Sigmoid colon (tissue), 7 donors: ENCODE results near the gene SMYD3. TPM values are rescaled to one million over a fixed set of nuclear protein-coding genes. Genes with fewer than 3 reads are reported as not detected.

Experiments
- DNase-seq: peaks from one replicate; pipeline ENCODE4 v3.0.0-alpha.2; 2019
- H3K27ac ChIP-seq, 4 donors: fragments of 200-600 bp; sonication (generic); one replicate each; pipeline ENCODE4 v1.5.1; 2016 to 2019; ENCODE audit warnings: mild to moderate bottlenecking in 1 of 4
- H3K27me3 ChIP-seq, 3 donors: fragments of 200-600 bp; sonication (generic); one replicate each; pipeline ENCODE4 v1.5.1; 2019; ENCODE audit warnings: mild to moderate bottlenecking in 1 of 3
- H3K36me3 ChIP-seq, 4 donors: fragments of 200-600 bp; sonication (generic); one replicate each; pipeline ENCODE4 v1.5.1; 2016 to 2019
- H3K4me1 ChIP-seq, 4 donors: fragments of 200-600 bp; sonication (generic); one replicate each; pipeline ENCODE4 v1.5.1; 2017 to 2019
- H3K4me3 ChIP-seq, 4 donors: fragments of 200-600 bp; sonication (generic); one replicate each; pipeline ENCODE4 v1.5.1; 2017 to 2019; ENCODE audit warnings: mild to moderate bottlenecking in 2 of 4, moderate library complexity in 1 of 4
- H3K9me3 ChIP-seq, 4 donors: fragments of 200-600 bp in 3 of 4; sonication (generic) in 3 of 4; one replicate each; pipeline versions ENCODE4 v1.5.1 to v1.6.1; 2013 to 2019
- EP300 ChIP-seq, 4 donors: sonication (generic); formaldehyde crosslinking; IDR thresholded peaks; one replicate each; pipeline ENCODE4 v1.6.1; 2017; ENCODE audit warnings: antibody characterized with exemption in 4 of 4
- POLR2A ChIP-seq, 2 donors: fragments of 450-650 bp; IDR thresholded peaks; one replicate each; pipeline ENCODE4 v1.6.1; 2016; ENCODE audit warnings: antibody characterized with exemption in 2 of 2, mild to moderate bottlenecking in 2 of 2, moderate library complexity in 2 of 2
- POLR2AphosphoS5 ChIP-seq, 4 donors: sonication (generic); formaldehyde crosslinking; IDR thresholded peaks; one replicate each; pipeline ENCODE4 v1.6.1; 2017; ENCODE audit warnings: antibody characterized with exemption in 4 of 4
- WGBS, 2 donors: extraction: QIAGEN DNeasy Blood & Tissue Kit; methylation state at CpG; one replicate each; pipeline ENCODE4 v1.1.7; 2013; 5-methylcytosine and 5-hydroxymethylcytosine counted together
- intact Hi-C: fragments of 100-400 bp; cut with DNase I; formaldehyde crosslinking; loops from one replicate; pipeline ENCODE4 v1.15.1; 2023
- polyA plus RNA-seq, 3 donors: library from polyadenylated mRNA; stranded (reverse); fragments of 200-250 nt; gene quantifications; one replicate each; pipeline ENCODE4 v1.2.3, GENCODE V29; 2013
- total RNA-seq, 4 donors: library from RNA; depleted of rRNA; stranded (reverse); fragments of >200 nt; gene quantifications; one replicate each; pipeline ENCODE4 v1.1.0, GENCODE V29; 2016
- TF ChIP-seq, protein P1 (sequence below), 4 experiments: fragments of 450-650 bp in 3 of 4; fragments of 200-600 bp in 1 of 4; IDR thresholded peaks; one replicate each; pipeline ENCODE4 v1.5.1; 2016 to 2019; ENCODE audit warnings: antibody characterized with exemption in 4 of 4, mild to moderate bottlenecking in 3 of 4, moderate library complexity in 2 of 4
- donor health status: healthy with polysubstance abuse.
- donor health status: Bipolar disorder and iron deficiency.
- donor health status: healthy.

The SMYD3 gene
- total and polyA plus RNA-seq, 7 donors: 8.7 to 23.8 (median 17.1) TPM

DNA sequence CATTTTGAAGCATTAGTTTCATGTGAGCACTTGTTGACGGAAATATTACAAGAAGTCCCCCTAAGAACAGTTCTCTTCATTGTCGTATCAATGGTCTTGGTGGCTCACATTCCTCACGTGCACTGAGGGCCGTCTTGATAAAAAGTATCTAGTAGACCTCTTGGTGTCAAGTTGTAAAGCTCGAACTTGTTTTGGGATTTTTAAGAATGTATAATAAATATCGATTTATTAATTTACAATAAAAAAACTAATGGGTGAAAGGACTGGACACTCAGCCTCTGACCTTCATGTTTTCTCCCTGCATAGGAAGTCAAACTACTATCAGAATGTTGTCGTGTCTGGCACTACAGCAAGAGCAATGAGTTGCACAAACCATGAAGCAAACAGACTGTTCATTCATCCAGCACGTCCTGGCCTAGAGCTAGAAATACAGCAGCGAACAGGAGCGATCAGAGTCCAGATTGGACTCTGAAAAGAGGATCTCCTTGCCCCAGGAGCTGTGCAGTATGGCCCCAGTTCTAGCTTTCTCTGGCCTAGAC lies 319.2 kb downstream of the SMYD3 start:
- H3K4me3 ChIP-seq: no peak overlapping the region
- no peak overlapping the region for H3K27ac ChIP-seq
- DNase-seq: no peak
- H3K9me3 ChIP-seq: no peaks in the 10 kb centered on the region
- WGBS, 2 donors: 95% methylated on average over 10 of the region's 10 CpGs
- no peaks in the 10 kb centered on the region for H3K4me1 ChIP-seq
- intact Hi-C loops: no loop called here
- no peaks in the 10 kb centered on the region for H3K36me3 ChIP-seq
- TF ChIP-seq EP300 (IDR thresholded peaks at IDR 0.05): no peak
- TF ChIP-seq, protein P1, sequence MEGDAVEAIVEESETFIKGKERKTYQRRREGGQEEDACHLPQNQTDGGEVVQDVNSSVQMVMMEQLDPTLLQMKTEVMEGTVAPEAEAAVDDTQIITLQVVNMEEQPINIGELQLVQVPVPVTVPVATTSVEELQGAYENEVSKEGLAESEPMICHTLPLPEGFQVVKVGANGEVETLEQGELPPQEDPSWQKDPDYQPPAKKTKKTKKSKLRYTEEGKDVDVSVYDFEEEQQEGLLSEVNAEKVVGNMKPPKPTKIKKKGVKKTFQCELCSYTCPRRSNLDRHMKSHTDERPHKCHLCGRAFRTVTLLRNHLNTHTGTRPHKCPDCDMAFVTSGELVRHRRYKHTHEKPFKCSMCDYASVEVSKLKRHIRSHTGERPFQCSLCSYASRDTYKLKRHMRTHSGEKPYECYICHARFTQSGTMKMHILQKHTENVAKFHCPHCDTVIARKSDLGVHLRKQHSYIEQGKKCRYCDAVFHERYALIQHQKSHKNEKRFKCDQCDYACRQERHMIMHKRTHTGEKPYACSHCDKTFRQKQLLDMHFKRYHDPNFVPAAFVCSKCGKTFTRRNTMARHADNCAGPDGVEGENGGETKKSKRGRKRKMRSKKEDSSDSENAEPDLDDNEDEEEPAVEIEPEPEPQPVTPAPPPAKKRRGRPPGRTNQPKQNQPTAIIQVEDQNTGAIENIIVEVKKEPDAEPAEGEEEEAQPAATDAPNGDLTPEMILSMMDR (IDR thresholded peaks at IDR 0.05): no peak
- TF ChIP-seq POLR2AphosphoS5 (IDR thresholded peaks at IDR 0.05): no peak
- TF ChIP-seq POLR2A (IDR thresholded peaks at IDR 0.05): no peak
- H3K27me3 ChIP-seq: no peaks in the 10 kb centered on the region

DNA sequence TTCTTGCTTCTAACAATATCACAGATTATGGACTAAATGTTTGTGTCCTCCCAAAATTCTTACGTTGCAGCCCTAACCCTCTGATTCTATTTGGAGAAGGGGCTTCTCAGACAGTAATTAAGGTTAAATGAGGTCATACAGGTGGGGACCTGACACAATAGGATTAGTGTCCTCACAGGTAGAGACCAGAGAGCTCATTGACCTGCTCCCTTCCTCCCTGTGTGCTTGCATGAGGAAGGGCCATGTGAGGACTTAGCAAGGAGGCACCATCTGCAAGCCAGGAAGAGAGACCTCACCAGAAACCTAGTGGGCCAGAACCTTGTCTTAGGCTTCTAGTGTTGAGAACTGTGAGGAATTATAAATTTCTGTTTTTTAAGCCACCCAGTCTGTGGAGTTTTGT lies 322.6 kb downstream of the SMYD3 start:
- intact Hi-C loops: no loop called here
- no peak for TF ChIP-seq POLR2AphosphoS5 (IDR thresholded peaks at IDR 0.05)
- no peak for TF ChIP-seq POLR2A (IDR thresholded peaks at IDR 0.05)
- TF ChIP-seq, protein P1 (IDR thresholded peaks at IDR 0.05): no peak
- no peak for TF ChIP-seq EP300 (IDR thresholded peaks at IDR 0.05)
- no peaks in the 10 kb centered on the region for H3K27me3 ChIP-seq

DNA sequence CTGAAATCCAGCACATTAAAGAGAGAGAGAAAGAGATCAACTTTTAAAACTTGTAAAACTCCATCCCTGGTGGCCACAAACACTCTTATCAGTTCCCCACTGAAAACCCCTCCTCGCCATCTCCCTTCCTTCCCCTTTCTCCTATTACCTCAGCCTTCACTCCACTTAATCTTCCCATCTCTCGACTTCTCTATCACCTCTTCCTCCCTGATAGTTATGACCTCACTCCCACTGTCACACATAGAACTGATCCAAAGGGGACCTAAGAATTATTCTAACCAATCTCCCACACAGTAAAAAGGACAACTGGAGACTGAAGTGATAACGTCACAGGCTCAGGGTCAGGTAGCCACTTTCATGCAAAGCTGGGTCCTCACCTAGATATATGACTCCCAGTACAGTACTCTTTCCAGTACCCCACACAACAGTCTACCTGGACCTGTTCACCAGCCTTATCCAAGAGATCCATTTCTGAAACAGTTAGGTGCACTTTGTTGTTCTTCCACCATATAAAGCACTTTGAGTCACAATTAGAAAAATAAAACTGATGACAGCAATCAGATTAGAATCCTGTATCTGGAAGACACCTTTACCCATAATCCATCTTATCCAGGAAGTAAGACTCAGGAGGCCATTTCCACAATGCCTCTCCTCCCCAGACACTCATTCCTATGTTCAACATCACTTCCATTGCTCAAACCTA lies 324.8 kb downstream of the SMYD3 start:
- no peak for DNase-seq
- Histone ChIP-seq H3K4me3 (no peak overlapping the region), H3K27ac (no peak overlapping the region), H3K27me3 (no peaks in the 10 kb centered on the region), H3K36me3 (no peaks in the 10 kb centered on the region), H3K9me3 (no peaks in the 10 kb centered on the region), H3K4me1 (no peaks in the 10 kb centered on the region)
- 64 to 84% methylated on average over 3 of the region's 3 CpGs for WGBS, 2 donors
- TF ChIP-seq EP300 (IDR thresholded peaks at IDR 0.05) (no peak), POLR2A (IDR thresholded peaks at IDR 0.05) (no peak), POLR2AphosphoS5 (IDR thresholded peaks at IDR 0.05) (no peak)
- TF ChIP-seq, protein P1 (IDR thresholded peaks at IDR 0.05): no peak
- intact Hi-C loops: no loop called here

More for the DNA sequence above, 322.6 kb downstream of the SMYD3 start:
- Histone ChIP-seq H3K4me3 (no peak overlapping the region), H3K4me1 (no peaks in the 10 kb centered on the region), H3K36me3 (no peaks in the 10 kb centered on the region), H3K27ac (no peak overlapping the region), H3K9me3 (no peaks in the 10 kb centered on the region)
- DNase-seq: no peak
- 97 to 99% methylated on average over 1 of the region's 1 CpG for WGBS, 2 donors

DNA sequence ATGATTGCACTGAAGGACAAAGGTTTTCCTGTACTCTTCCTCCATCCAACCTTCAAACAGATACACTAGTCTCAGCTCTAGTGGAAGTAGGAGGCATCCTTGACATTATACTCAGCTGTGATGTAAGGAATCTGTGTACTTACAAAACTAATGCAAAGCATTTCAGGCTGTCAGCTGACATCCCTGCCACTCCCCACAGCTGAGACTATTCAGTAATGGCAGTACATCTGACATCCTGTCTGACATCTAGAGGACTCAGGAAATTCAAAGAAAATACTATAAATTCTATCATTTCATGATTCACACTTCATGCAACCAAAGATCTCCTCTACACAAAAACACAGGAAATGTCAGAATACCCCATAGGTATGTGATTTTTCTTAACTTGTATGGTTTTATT lies 325.8 kb downstream of the SMYD3 start:
- peaks cover 0 to 5% (median 1%) of the 10 kb centered on the region in 4 donors for H3K4me1 ChIP-seq
- no peak overlapping the region for H3K27ac ChIP-seq
- no peak for TF ChIP-seq POLR2A (IDR thresholded peaks at IDR 0.05)
- DNase-seq: no peak
- H3K4me3 ChIP-seq: no peak overlapping the region
- no peaks in the 10 kb centered on the region for H3K36me3 ChIP-seq
- H3K9me3 ChIP-seq: no peaks in the 10 kb centered on the region
- no peaks in the 10 kb centered on the region for H3K27me3 ChIP-seq
- intact Hi-C loops: no loop called here

DNA sequence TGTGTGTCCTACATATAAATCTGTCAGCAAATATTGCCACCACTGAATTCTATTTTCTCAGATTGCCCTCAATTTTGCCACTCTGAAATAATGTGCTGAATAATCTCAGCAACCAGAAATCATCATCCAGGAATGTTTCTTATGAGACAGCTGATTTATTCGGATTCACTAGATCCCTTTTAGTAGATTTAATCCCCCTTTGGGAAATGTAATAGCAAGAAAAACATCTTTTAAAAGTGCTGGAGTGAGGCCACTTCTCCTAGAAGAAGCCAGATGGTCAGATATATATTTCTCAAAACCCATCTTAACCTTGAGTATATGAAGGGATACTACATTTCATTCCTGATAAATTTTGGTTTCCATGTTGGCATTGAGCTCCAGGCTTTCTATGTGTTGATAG lies 327.7 kb downstream of the SMYD3 start:
- Histone ChIP-seq H3K9me3 (no peaks in the 10 kb centered on the region), H3K27me3 (no peaks in the 10 kb centered on the region), H3K4me1 (peaks cover 0 to 6% (median 2%) of the 10 kb centered on the region in 4 donors), H3K4me3 (no peak overlapping the region), H3K36me3 (no peaks in the 10 kb centered on the region), H3K27ac (no peak overlapping the region)
- TF ChIP-seq POLR2AphosphoS5 (IDR thresholded peaks at IDR 0.05): no peak
- TF ChIP-seq, protein P1 (IDR thresholded peaks at IDR 0.05): no peak
- no peak for TF ChIP-seq EP300 (IDR thresholded peaks at IDR 0.05)
- no peak for TF ChIP-seq POLR2A (IDR thresholded peaks at IDR 0.05)
- intact Hi-C loops: no loop called here
- DNase-seq: no peak
- 70 to 83% methylated on average over 1 of the region's 1 CpG for WGBS, 2 donors
